ENCODE measurements around the gene POLR2J2. TPM values are rescaled to one million over a fixed set of nuclear protein-coding genes. Genes with fewer than 3 reads are reported as not detected.
A peak's percentile ranks its signal among the peaks of the same experiment; 100 is the strongest.
"Not testable (repeated sequence)": the region's sequence is repeated elsewhere in the genome, so short reads cannot be mapped to it uniquely, and the experiment has no call there.

The POLR2J2 gene
- total RNA-seq, 1 experiment from 2014 or later: 4.1 TPM

GRCh38 chr7:102689436-102690282 lies 18.2 kb upstream of the POLR2J2 start:
- H4K20me1 ChIP-seq (ENCODE audit: low read length); H3K79me2 ChIP-seq (ENCODE audit: low read length); CTCF ChIA-PET; H3K27ac ChIP-seq (ENCODE audit: low read length); POLR2A ChIA-PET (ENCODE audit: unreplicated experiment); H3K9me3 ChIP-seq (ENCODE audit: low read length); H3K27me3 ChIP-seq (ENCODE audit: low read length); H3K9me2 ChIP-seq (replicated peaks; ENCODE audit: low read length); H3K4me1 ChIP-seq (ENCODE audit: insufficient read depth, low read length); H3K36me3 ChIP-seq (ENCODE audit: low read depth, low read length); DNase-seq; intact Hi-C loops (cut with micrococcal nuclease); H3K9ac ChIP-seq (ENCODE audit: low read length); H3F3A ChIP-seq (ENCODE audit: low read length, unreplicated experiment): not testable (repeated sequence)
- ATAC-seq: peak; percentile 25
- BruUV-seq (replicated peaks): TSS peak; percentile 56
- Histone ChIP-seq H3K4me3 (ENCODE audit: low read length) (peak overlapping the region; percentile 52; the same call in 1 of the 2 replicates), H2AFZ (ENCODE audit: low read length) (0 out of 2 replicates have a peak overlapping the region, but pooled peaks have one; percentile 22), H3K4me2 (ENCODE audit: low read length) (peak overlapping the region; percentile 61)

GRCh38 chr7:102688299-102689036 lies 17.0 kb upstream of the POLR2J2 start:
- H3K9me2 ChIP-seq (replicated peaks; ENCODE audit: low read length); H3F3A ChIP-seq (ENCODE audit: low read length, unreplicated experiment); POLR2A ChIA-PET (ENCODE audit: unreplicated experiment); intact Hi-C loops (cut with micrococcal nuclease); H3K9me3 ChIP-seq (ENCODE audit: low read length); H4K20me1 ChIP-seq (ENCODE audit: low read length); H3K4me1 ChIP-seq (ENCODE audit: insufficient read depth, low read length); CTCF ChIA-PET; H3K9ac ChIP-seq (ENCODE audit: low read length); H3K79me2 ChIP-seq (ENCODE audit: low read length); DNase-seq; H3K4me2 ChIP-seq (ENCODE audit: low read length); BruUV-seq (replicated peaks); H2AFZ ChIP-seq (ENCODE audit: low read length); H3K36me3 ChIP-seq (ENCODE audit: low read depth, low read length); H3K27ac ChIP-seq (ENCODE audit: low read length); H3K27me3 ChIP-seq (ENCODE audit: low read length); H3K4me3 ChIP-seq (ENCODE audit: low read length): not testable (repeated sequence)
- ATAC-seq: peak; percentile 89

GRCh38 chr7:102682560-102682959 lies 11.1 kb upstream of the POLR2J2 start:
- BruUV-seq (replicated peaks); H3K9me2 ChIP-seq (replicated peaks; ENCODE audit: low read length); H3F3A ChIP-seq (ENCODE audit: low read length, unreplicated experiment); POLR2A ChIA-PET (ENCODE audit: unreplicated experiment); H3K79me2 ChIP-seq (ENCODE audit: low read length); H3K9me3 ChIP-seq (ENCODE audit: low read length); intact Hi-C loops (cut with micrococcal nuclease); H4K20me1 ChIP-seq (ENCODE audit: low read length); H2AFZ ChIP-seq (ENCODE audit: low read length); H3K27ac ChIP-seq (ENCODE audit: low read length); H3K4me2 ChIP-seq (ENCODE audit: low read length); H3K27me3 ChIP-seq (ENCODE audit: low read length); H3K36me3 ChIP-seq (ENCODE audit: low read depth, low read length); DNase-seq; H3K4me3 ChIP-seq (ENCODE audit: low read length); H3K4me1 ChIP-seq (ENCODE audit: insufficient read depth, low read length); H3K9ac ChIP-seq (ENCODE audit: low read length); CTCF ChIA-PET: not testable (repeated sequence)
- peak; percentile 71 for ATAC-seq

GRCh38 chr7:102680780-102681179 lies 9.3 kb upstream of the POLR2J2 start:
- H3F3A ChIP-seq (ENCODE audit: low read length, unreplicated experiment); BruUV-seq (replicated peaks); CTCF ChIA-PET; ATAC-seq; H3K27me3 ChIP-seq (ENCODE audit: low read length); POLR2A ChIA-PET (ENCODE audit: unreplicated experiment); H3K9me3 ChIP-seq (ENCODE audit: low read length); intact Hi-C loops (cut with micrococcal nuclease); H3K27ac ChIP-seq (ENCODE audit: low read length); H3K4me2 ChIP-seq (ENCODE audit: low read length); DNase-seq; H3K36me3 ChIP-seq (ENCODE audit: low read depth, low read length); H3K9ac ChIP-seq (ENCODE audit: low read length); H3K4me1 ChIP-seq (ENCODE audit: insufficient read depth, low read length); H3K9me2 ChIP-seq (replicated peaks; ENCODE audit: low read length); H4K20me1 ChIP-seq (ENCODE audit: low read length); H3K79me2 ChIP-seq (ENCODE audit: low read length); H3K4me3 ChIP-seq (ENCODE audit: low read length); H2AFZ ChIP-seq (ENCODE audit: low read length): not testable (repeated sequence)

- H3F3A ChIP-seq (ENCODE audit: low read length, unreplicated experiment); intact Hi-C loops (cut with micrococcal nuclease); H3K36me3 ChIP-seq (ENCODE audit: low read depth, low read length); H3K27ac ChIP-seq (ENCODE audit: low read length); H3K4me1 ChIP-seq (ENCODE audit: insufficient read depth, low read length); H3K4me2 ChIP-seq (ENCODE audit: low read length); H3K9me3 ChIP-seq (ENCODE audit: low read length); DNase-seq; H3K27me3 ChIP-seq (ENCODE audit: low read length); H3K9me2 ChIP-seq (replicated peaks; ENCODE audit: low read length); CTCF ChIA-PET; POLR2A ChIA-PET (ENCODE audit: unreplicated experiment); H3K9ac ChIP-seq (ENCODE audit: low read length); H2AFZ ChIP-seq (ENCODE audit: low read length); H3K79me2 ChIP-seq (ENCODE audit: low read length); BruUV-seq (replicated peaks); H4K20me1 ChIP-seq (ENCODE audit: low read length); H3K4me3 ChIP-seq (ENCODE audit: low read length): not testable (repeated sequence)
- ATAC-seq: peak; percentile 37
Observed at GRCh38 chr7:102675545-102675944, 4.1 kb upstream of the POLR2J2 start.

- H3F3A ChIP-seq (ENCODE audit: low read length, unreplicated experiment); ATAC-seq; H3K4me2 ChIP-seq (ENCODE audit: low read length); H3K9me2 ChIP-seq (replicated peaks; ENCODE audit: low read length); H2AFZ ChIP-seq (ENCODE audit: low read length); DNase-seq; CTCF ChIA-PET; H4K20me1 ChIP-seq (ENCODE audit: low read length); H3K4me1 ChIP-seq (ENCODE audit: insufficient read depth, low read length); H3K79me2 ChIP-seq (ENCODE audit: low read length); H3K27me3 ChIP-seq (ENCODE audit: low read length); H3K27ac ChIP-seq (ENCODE audit: low read length); H3K9me3 ChIP-seq (ENCODE audit: low read length); H3K9ac ChIP-seq (ENCODE audit: low read length); H3K36me3 ChIP-seq (ENCODE audit: low read depth, low read length); intact Hi-C loops (cut with micrococcal nuclease); H3K4me3 ChIP-seq (ENCODE audit: low read length); POLR2A ChIA-PET (ENCODE audit: unreplicated experiment); BruUV-seq (replicated peaks): not testable (repeated sequence)
Observed at GRCh38 chr7:102673447-102674067, 2.1 kb upstream of the POLR2J2 start.

Measured in PC-3 (cell line).